Measurements from ENCODE around the gene PPFIA1. TPM values are rescaled to one million over a fixed set of nuclear protein-coding genes. Genes with fewer than 3 reads are reported as not detected.

Gene PPFIA1
- total and polyA plus RNA-seq, 2 of the 8 experiments (the other 6 are each of a cell fraction or from before 2014, with no cell fraction given), result 44.3 to 73.5 TPM

DNA sequence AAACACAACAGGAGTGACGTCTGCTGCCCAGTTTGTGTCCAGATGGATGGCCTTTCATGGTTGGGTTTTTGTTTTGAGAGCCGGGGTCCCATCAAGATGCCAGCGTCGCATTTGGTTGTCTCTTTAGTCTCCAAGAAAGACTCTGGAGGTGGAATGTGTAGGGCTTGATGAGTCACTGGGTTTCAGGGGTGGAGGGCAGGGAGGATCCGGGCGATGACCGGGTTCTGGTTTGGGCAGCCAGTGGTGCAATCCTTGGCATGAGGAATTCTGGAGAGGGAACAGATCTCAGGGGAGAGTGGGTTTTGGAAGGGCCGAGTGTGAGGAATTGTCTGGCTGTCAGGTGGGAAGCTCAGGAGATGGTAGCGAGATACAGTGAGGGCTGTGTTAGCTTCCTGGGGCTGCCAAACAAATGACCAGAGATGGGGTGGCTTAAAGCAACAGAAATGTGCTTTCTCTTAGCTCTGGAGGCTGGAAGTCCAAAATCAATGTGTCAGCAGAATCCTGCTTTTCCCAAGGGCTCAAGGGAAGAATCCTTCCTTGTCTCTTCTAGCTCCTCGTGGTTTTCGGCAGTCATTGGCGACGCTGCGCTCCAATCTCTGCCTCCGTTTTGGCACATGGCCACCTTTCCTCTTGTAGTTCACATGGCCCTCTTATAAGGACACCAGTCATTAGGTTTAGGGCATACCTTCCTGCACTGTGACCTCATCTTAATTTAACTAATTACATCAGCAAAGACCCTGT lies 26.4 kb upstream of the PPFIA1 start:
- no peaks in the 10 kb centered on the region for H3K36me3 ChIP-seq (ENCODE audit: control insufficient read depth in 2 of 4, insufficient read depth in 4 of 4, low read length in 3 of 4)
- 95% methylated on average over 15 of the region's 15 CpGs; no CpG with 5 or more reads in 1 of the 2 experiments for WGBS, 2 experiments (ENCODE audit: extremely low coverage in 1 of 2, insufficient coverage in 1 of 2, insufficient read length in 1 of 2, insufficient replicate concordance in 2 of 2, low coverage in 1 of 2, low lambda C conversion rate in 2 of 2, missing lambda C conversion rate in 1 of 2)
- TF ChIP-seq KDM5A (IDR thresholded peaks at IDR 0.05; ENCODE audit: low read length) (no peak), POU5F1 (IDR thresholded peaks at IDR 0.05; ENCODE audit: low read depth, low read length) (no peak), SP2 (IDR thresholded peaks at IDR 0.05; ENCODE audit: low read length) (no peak), CBX5 (IDR thresholded peaks at IDR 0.05; ENCODE audit: low read depth, low read length) (no peak), ASH2L (IDR thresholded peaks at IDR 0.05; ENCODE audit: low read length) (no peak), NANOG (IDR thresholded peaks at IDR 0.05; ENCODE audit: insufficient read depth, low read depth, low read length, poor library complexity, severe bottlenecking) (no peak), CHD2 (IDR thresholded peaks at IDR 0.05; ENCODE audit: low read length) (no peak), EP300 (IDR thresholded peaks at IDR 0.05; ENCODE audit: borderline replicate concordance in 1 of 2, low read depth in 2 of 2, low read length in 2 of 2) (no peak), SRF (IDR thresholded peaks at IDR 0.05; ENCODE audit: low read depth, low read length) (no peak), RXRA (IDR thresholded peaks at IDR 0.05; ENCODE audit: insufficient read depth, low read depth, low read length) (no peak), FOSL1 (IDR thresholded peaks at IDR 0.05; ENCODE audit: insufficient read depth, low read depth, low read length) (no peak), KDM1A (IDR thresholded peaks at IDR 0.05; ENCODE audit: borderline replicate concordance, low read length) (no peak)

More for the DNA sequence above, 26.4 kb upstream of the PPFIA1 start:
- no peak for DNase-seq (ENCODE audit: low read depth in 1 of 2, low spot score in 2 of 2)
- Histone ChIP-seq H3K27ac (ENCODE audit: low read depth, low read length) (no peak overlapping the region), H3K23me2 (ENCODE audit: low read depth, low read length) (no peaks in the 10 kb centered on the region), H4K8ac (ENCODE audit: extremely low read depth, insufficient read depth, low read length) (no peak overlapping the region), H3K9ac (replicated peaks in 1 of 4; ENCODE audit: extremely low read depth in 1 of 4, low read depth in 3 of 4, low read length in 3 of 4) (no peak overlapping the region), H4K91ac (replicated peaks; ENCODE audit: insufficient read length, low read length) (no peak overlapping the region), H4K20me1 (replicated peaks in 1 of 2; ENCODE audit: control insufficient read depth in 1 of 2, insufficient read depth in 2 of 2, low read length in 2 of 2) (no peaks in the 10 kb centered on the region), H2AFZ (ENCODE audit: low read length) (no peak overlapping the region), H3K14ac (ENCODE audit: insufficient read length) (no peak overlapping the region), H3K4ac (replicated peaks; ENCODE audit: insufficient read length, low read depth, low read length) (no peak overlapping the region), H3K79me1 (ENCODE audit: low read depth, low read length) (no peaks in the 10 kb centered on the region), H4K5ac (ENCODE audit: insufficient read length, low read depth, low read length) (no peak overlapping the region), H3K18ac (ENCODE audit: extremely low read depth, low read length) (no peak overlapping the region), H3K4me3 (ENCODE audit: extremely low read depth in 1 of 4, insufficient read depth in 2 of 4, low read depth in 3 of 4, low read length in 4 of 4) (no peak overlapping the region), H3K56ac (replicated peaks; ENCODE audit: insufficient read length, low read depth, low read length) (no peak overlapping the region), H2BK20ac (ENCODE audit: low read length) (no peak overlapping the region), H3K23ac (ENCODE audit: insufficient read length) (no peak overlapping the region), H2BK15ac (ENCODE audit: low read length) (no peak overlapping the region), H3K9me3 (ENCODE audit: insufficient read depth in 2 of 2, low read depth in 1 of 2, low read length in 1 of 2) (no peaks in the 10 kb centered on the region), H2AK5ac (ENCODE audit: low read depth, low read length) (no peak overlapping the region), H3K79me2 (ENCODE audit: control insufficient read depth in 1 of 2, insufficient read depth in 2 of 2, low read length in 2 of 2) (no peaks in the 10 kb centered on the region), H3K4me2 (ENCODE audit: insufficient read depth in 1 of 2, low read depth in 2 of 2, low read length in 2 of 2) (no peak overlapping the region), H3K4me1 (replicated peaks in 1 of 4; ENCODE audit: control insufficient read depth in 3 of 4, insufficient read depth in 4 of 4, low read length in 3 of 4) (0 out of 7 replicates have a peak, but pooled peaks cover 0 to 5% (median 0%) of the 10 kb centered on the region in 4 experiments), H3K27me3 (replicated peaks in 1 of 4; ENCODE audit: control insufficient read depth in 3 of 4, extremely low read depth in 1 of 4, insufficient read depth in 3 of 4, low read length in 3 of 4) (no peaks in the 10 kb centered on the region; a peak in 1 of 7 replicates), H2BK120ac (replicated peaks; ENCODE audit: low read depth, low read length) (no peak overlapping the region), H2BK12ac (ENCODE audit: low read depth, low read length) (no peak overlapping the region), H2BK5ac (ENCODE audit: low read depth, low read length) (no peak overlapping the region)
- FAIRE-seq, result no peak
- CTCF ChIA-PET (ENCODE audit: partially characterized antibody), result interaction anchor here (0.7 to 1.7 kb wide), 2 partner anchors 8 to 16 kb away, joined by 3 to 4 read pairs; no protein-coding TSS in a partner anchor
- POLR2A ChIA-PET (ENCODE audit: partially characterized antibody), result no interaction called here

All from H1 (cell line).